Measurements from ENCODE around the gene CDH23.

GRCh38 chr10:71700731-71701368, 304.1 kb downstream of the CDH23 start:
- no peak for TF ChIP-seq CTCF (IDR thresholded peaks at IDR 0.05)
- TF ChIP-seq ZFX (IDR thresholded peaks at IDR 0.05; ENCODE audit: borderline replicate concordance), result no peak

All from 22Rv1 (cell line).